Choroid plexus epithelial cell (primary cell): ENCODE results near the gene ESPNL.

Experiments used
- DNase-seq: peaks from one replicate; pipeline ENCODE4 v3.0.0-alpha.2; 2010; ENCODE audit warnings: low read depth
- H3K4me3 ChIP-seq: 2 replicates; pipeline ENCODE4 v1.5.1; 2011; ENCODE audit warnings: low read depth, mild to moderate bottlenecking, control low read depth, low read length, moderate library complexity
- TF ChIP-seq, protein P1 (sequence below): conservative IDR thresholded peaks from 2 replicates; pipeline ENCODE4 v1.5.1; 2011; ENCODE audit warnings: low read depth, mild to moderate bottlenecking, control low read depth, inconsistent platforms, low read length, moderate library complexity

Gene ESPNL

DNA sequence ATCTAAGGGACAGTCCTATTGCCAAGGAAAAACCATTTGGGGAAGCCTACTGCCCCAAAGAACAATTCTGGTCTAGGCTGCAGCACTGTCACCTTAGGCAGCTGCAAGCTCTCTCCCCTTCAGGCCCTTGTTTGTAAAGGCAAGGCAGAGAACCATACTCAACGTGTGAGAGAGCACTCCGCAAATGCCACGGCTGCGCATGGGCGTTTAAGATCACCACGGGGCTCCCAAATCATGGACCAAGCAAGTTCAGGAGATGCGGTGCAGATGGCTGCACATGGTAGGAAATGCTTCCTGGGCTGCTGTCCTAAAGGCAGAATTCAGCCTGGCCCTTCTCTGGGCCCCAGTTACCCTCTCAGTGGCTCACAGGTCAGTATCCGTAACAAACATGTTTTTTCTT, 74.2 kb downstream of the ESPNL start:
- TF ChIP-seq, protein P1, sequence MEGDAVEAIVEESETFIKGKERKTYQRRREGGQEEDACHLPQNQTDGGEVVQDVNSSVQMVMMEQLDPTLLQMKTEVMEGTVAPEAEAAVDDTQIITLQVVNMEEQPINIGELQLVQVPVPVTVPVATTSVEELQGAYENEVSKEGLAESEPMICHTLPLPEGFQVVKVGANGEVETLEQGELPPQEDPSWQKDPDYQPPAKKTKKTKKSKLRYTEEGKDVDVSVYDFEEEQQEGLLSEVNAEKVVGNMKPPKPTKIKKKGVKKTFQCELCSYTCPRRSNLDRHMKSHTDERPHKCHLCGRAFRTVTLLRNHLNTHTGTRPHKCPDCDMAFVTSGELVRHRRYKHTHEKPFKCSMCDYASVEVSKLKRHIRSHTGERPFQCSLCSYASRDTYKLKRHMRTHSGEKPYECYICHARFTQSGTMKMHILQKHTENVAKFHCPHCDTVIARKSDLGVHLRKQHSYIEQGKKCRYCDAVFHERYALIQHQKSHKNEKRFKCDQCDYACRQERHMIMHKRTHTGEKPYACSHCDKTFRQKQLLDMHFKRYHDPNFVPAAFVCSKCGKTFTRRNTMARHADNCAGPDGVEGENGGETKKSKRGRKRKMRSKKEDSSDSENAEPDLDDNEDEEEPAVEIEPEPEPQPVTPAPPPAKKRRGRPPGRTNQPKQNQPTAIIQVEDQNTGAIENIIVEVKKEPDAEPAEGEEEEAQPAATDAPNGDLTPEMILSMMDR = no peak
- H3K4me3 ChIP-seq = no peak overlapping the region
- no peak for DNase-seq

DNA sequence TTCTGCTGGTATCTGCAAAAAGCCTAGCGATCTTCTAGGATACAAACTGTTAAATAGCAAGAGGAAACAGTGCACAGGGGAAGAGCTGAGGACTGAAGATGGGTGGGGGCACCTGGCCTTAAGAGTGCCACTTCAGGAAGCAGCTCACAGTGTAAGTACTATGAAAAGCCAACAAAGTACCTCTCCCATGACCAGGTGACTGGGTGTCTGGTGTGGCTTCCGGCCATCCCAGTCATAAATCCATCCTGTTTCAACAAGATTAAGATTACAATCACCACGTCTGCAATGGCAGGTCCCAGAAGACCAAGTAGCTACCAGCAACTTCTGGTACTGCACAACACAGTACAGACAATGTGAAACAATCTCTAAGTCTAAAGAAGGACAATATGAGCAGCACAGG, 74.6 kb downstream of the ESPNL start:
- no peak for DNase-seq
- no peak overlapping the region for H3K4me3 ChIP-seq
- TF ChIP-seq, protein P1 = no peak

DNA sequence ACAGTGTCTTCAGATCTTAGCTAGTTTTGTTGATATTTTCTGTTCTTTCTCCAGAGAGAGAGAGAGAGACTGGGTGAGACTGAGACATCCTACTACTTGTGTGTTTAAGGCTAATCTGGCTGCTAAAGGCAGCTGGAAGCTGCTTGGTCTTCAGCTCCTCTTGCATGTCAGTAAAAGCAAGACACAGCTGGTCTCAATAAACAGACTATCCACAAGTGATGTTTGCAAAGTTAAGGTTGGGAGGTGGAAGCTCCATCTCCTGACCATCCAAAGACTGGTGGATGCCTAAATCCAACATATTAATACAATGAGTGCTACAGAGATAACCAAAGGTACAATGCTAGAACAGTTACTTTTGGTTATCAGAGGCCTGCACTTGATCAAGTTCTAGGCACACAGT, 76.5 kb downstream of the ESPNL start:
- TF ChIP-seq, protein P1 = no peak
- no peak overlapping the region for H3K4me3 ChIP-seq
- DNase-seq = peak; percentile 13

DNA sequence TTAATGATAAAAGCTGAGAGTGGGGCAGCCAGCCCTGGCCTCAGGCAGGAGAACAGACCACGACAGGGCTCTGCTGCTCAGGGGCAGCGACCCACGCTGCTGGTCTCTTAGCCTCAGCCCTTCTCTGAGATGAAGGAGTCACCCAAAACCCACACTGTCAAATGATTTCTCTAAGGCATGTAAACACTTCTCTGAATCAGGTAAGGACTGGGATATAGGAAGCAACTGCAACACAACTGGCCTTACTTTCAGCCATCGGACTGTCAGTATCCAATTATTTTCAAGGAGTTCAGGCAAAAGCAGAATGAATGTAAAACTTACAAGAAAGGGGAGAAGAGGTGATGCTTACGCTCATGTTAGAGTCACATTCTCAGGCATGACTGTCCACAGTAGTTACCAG, 80.4 kb downstream of the ESPNL start:
- H3K4me3 ChIP-seq = no peak overlapping the region
- TF ChIP-seq, protein P1 = no peak
- no peak for DNase-seq

DNA sequence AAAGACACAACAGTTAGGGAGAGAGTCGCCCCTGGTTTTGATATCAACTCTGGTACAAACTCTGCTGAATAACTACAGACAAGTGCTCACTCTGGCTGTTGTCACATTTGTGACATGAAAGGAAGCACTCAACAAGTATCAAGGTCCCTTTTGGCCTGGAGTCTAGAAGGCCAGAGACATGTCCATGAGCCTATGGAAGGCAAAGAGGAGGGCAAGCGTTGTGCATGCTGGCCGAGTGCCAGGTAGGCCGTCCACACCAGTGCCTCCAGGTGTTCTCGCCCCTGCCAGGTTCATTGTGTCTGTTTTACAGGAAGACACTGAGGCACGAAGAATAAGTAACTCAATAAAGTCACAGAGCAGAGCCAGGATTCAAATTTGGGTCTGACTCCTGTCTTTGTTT, 82.2 kb downstream of the ESPNL start:
- no peak for DNase-seq
- no peak overlapping the region for H3K4me3 ChIP-seq
- TF ChIP-seq, protein P1 = no peak
